Fibroblast of skin of right biceps (primary cell): Measurements from ENCODE around the gene ZNRF3.
A peak's percentile ranks its signal among the peaks of the same experiment; 100 is the strongest.
"Not testable (repeated sequence)": the region's sequence is repeated elsewhere in the genome, so short reads cannot be mapped to it uniquely, and the experiment has no call there.

Experiments
- DNase-seq: peaks from one replicate; pipeline ENCODE4 v3.0.0-alpha.2; 2013

The ZNRF3 gene

DNA sequence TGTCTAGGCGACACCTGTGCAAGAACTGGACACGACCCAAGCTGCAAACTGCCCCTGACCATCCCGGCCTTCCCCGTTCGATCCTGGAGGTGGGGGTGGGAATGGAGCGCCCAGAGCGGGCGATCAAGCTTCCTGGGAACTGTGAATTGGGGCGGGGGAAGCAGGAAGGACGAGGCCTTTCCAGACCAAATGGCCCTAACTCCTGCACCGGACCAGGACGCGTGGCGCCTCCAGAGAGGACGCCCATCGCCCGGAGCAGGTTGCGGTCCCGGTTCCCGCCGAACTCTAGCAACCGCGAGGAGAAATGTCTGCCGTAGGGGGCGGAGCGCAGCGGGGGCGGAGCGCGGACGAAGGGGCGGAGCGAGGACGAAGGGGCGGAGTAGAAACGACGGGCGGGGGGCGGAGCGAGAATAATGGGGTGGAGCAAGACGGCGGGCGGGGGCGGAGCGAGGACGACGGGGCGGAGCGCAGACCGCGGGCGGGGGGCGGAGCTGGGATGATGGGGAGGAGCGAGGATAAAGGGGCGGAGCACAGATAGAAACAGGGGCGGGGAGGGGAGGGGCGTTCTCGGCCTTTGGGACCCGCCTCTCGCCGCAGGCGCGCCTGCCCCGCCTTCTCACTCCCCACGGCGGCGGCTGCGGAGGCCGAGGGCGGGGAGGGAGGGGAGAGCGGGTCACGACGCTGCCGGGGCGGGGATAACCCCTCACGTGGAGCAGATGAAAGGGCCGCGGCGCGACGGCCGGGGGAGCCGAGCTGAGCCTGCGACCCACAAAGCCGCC lies at the start of gene ZNRF3:
TSS of gene ZNRF3 (plus strand) at position 695 of the 779 bp plus-strand sequence. CDS start 195 bp downstream, outside the sequence.
- peak; percentile 93 for DNase-seq

DNA sequence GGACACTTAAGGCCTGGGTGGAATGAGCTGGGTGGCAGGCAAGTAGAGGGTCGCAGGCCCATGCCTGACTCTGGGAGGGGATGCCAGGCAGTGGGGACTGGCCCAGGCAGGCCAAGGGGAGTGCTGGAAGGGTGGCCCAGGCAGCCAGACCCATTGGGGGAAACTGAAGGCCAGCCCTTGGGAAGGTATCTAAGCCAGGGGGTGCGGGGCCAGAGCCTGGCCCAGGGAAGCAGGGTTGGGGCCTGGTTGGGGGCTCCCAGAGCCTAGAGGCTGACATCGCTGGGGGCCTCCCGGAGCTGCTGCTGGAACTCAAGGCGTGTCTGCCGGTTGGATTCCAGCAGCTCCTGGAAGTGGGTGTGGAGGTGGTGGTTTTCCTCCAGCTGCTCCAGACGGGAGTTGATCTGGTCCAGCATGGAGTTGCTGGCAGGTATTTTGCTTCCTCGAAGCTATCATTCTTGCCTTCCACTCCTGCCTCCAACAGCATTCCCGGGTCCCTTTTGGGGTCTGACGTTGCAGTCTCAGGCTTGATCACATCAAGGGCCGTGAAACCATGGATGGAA lies 47.7 kb upstream of the ZNRF3 start:
- no peak for DNase-seq

DNA sequence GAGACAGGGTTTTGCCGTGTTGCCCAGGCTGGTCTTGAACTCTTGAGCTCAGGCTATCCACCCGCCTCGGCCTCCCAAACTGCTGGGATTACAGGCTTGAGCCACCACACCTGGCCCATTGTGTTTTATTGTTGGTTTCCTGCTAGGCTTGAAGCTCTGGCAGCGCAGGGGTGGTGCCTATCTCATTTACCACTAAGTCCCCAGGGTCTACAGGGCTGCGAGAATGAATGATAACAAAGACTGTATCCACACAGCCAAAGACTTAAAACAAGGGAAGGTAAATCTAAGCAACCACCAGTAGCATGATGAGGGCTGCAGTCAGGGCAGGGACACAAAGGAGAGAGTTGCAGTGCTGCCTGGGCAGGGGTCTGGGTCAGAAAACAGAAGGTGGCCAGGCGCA lies 45.7 kb upstream of the ZNRF3 start:
- DNase-seq: no peak

DNA sequence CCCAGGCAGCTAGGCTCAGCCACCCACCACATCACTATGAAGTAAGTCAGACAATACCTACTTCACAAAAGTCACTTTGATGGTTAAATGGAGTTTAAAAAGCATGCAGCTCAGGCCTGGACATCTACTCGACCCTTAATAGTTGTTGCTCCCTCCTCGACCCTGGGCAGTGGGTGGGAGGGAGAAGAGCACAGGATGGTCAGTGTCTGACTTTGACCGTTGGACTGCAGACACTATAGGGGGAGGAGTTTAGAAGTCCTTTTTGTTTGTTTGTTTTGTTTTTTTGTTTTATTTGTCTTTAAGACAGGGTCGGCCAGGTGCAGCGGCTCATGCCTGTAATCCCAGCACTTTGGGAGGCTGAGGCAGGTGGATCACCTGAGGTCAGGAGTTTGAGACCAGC lies 44.4 kb upstream of the ZNRF3 start:
- DNase-seq: no peak

DNA sequence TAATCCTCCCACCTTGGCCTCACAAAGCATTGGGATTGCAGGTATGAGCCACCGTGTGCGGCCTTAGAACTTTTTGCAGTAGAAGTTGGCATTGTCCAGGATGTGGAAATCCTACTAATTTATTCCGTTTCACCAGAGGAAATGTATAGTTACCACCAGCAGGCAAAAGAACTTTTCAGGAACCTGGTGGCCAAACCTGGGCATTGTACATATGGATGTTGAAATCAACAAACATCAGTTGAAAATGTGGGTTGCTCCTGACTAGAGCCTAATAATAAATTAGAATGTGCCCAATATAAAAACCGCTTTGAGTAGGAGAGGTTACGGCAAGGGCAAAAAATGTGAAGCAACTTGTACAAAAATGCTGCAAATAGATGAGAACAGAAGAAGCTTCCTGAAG lies 42.3 kb upstream of the ZNRF3 start:
- no peak for DNase-seq

DNA sequence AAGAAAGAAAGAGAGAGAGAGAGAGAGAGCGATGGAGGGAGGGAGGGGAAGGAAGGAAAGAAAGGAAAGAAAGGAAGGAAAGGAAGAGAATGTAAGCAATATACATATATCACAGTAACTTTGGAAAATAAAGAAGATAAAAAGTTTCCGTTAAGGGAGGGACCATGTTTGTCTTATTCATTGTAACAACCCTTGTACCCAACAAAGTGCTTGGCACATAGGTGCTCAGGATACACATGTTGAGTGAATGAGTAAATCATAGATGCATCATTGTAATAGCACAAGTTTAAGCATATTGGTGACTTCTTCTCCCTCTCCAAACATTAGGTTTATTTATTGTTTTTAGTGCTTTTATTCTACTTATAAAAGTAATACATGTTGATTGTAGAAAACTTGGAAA lies 39.7 kb upstream of the ZNRF3 start:
- no peak for DNase-seq

DNA sequence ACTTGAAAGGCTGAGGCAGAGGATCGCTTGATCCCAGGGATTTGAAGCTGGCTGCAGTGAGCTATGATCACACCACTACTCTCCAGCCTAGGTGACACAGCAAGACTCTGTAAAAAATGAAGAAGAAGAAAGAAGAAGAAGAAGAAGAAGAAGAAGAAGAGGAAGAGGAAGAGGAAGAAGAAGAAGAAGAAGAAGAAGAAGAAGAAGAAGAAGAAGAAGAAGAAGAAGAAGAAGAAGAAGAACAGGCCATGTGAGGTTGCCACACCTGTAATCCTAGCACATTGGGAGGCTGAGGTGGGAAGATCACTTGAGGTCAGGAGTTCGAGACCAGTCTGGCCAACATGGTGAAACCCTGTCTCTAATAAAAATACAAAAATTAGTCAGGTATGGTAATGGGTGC lies 39.1 kb upstream of the ZNRF3 start:
- DNase-seq: not testable (repeated sequence)

DNA sequence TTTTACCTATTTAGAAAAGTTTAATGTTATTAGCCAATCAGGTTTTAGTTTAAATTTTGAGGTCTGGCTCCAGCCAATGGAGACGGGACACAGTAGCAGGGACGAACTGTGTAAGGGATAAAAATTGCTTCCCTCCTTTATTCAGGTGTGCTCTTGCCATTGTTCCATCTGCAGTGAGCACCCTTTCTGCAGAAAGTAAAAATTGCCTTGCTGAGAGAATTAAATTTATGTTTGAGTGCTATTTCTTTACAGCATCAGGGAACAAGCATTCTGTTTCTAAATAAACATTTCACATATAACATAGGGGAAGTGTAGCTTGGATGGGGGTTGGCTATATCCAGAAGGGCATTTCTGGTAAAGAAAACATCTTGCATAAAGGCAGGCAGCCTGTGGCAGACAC lies 36.4 kb upstream of the ZNRF3 start:
- DNase-seq: no peak

DNA sequence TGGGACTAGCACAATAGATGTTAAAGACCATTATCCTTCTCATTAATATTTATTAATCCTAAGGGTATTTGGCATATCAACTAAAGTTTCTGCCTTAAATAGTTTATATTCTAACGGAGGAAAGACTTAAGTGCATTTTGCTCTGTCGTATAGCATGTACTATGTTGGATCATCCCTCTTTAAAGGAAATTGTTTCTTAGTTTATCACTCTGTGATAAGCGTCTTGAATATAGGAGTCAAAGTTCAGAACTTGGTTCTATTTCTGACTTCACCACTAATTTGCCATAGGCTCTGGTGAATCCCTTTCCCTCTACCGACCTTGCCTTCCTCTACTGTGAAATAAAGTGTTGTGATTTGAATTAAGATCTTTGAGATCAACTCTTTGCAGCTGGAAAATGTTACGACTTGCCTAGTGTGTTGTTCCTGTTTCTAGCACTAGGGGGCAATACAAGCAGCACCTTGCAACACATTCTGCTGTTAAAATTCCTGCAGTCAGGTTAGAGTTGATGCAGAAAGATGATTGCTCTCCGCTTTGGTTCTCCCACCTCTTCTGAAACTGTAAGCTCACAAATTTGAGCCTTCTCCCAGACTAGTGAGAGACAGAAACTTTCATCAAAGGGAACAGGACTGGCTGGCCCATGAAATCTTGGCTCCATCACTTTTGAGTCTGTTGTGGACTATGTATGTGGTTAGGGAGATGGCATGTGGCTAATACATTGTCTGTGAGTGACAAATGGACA lies 27.8 kb upstream of the ZNRF3 start:
- peak; percentile 60 for DNase-seq

DNA sequence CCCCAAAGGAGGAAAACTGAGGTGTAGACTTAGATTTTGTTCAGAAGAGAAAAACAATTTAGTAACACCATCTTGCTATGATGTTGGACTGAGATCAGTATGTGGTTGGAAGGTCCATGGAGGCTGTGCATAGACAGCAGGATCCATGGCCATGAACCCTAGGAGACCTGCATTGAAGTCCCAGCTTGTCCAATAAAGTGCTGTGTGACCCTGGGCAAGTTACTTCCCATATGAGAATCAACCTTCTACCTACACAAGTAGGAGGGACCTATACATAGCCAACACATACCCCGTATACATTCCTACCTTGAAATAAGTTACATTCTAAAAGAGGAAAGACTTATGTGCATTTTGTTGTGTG lies 27.3 kb upstream of the ZNRF3 start:
- no peak for DNase-seq

DNA sequence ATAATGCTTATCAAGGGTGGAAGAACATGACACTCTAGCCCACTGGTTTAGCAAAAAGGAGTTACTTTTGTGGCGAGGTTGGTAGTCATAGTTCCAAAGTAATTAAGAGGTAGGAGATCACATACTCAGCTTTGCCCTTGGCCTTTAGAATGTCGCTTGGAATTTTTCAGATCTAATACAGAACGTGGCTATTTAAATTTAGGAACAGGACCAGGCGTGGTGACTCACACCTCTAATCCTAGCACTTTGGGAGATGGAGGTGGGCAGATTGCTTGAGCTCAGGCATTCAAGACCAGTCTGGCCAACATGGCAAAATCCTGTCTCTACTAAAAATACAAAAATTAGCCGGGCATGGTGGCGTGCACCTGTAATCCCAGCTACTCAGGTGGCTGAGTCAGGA lies 26.1 kb upstream of the ZNRF3 start:
- DNase-seq: no peak

DNA sequence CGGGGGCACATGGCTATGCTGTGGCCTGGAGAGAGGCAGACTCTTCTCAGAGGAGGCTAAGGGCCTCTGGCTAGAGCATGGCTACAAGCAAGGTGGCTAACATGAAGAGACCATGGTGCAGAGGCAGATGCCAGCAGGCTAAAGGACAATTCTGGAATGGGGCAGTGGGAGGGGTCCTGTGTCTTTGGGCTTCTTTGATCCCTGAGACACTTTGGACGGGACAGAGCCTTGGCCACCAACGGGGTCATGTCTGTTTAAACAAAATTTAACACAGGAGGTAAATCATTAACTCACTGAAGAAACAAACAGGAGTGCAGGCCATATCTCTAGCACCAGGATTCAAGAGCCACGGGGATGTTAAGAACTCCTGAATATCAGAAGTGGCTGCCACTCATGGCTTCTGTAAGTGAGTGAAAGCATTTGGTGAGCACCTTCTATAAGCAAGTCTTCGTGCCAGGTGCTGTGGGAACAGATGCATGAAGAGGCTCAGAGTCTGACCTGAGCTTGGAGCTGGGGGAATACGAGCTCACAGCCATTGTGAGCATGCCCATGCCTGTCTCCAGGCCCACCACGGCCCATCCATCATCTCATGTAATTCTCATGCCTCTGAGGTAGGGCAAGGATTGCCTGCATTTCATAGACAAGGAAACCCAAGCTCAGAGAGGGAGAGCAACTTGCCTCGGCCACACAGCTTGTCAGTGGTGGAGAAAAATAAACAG lies 18.3 kb upstream of the ZNRF3 start:
- DNase-seq: no peak

DNA sequence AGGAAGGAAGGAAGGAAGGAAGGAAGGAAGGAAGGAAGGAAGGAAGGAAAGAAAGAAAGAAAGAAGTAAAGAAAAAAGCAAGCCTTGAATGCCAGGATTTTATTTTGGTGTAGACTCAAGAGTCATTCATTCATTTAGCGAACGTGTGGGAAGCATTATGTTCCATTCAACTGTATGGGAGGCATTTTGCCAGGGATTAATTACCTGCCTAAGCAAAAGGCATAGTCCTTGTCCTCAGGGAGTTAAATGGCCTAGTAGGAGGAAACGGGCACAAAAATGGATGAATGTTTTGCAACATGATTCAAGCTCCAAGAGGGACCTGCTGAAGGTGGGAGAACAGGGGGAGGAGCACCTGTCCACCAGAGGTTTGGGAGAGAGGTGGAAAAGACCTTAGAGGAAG lies 16.2 kb upstream of the ZNRF3 start:
- no peak for DNase-seq

DNA sequence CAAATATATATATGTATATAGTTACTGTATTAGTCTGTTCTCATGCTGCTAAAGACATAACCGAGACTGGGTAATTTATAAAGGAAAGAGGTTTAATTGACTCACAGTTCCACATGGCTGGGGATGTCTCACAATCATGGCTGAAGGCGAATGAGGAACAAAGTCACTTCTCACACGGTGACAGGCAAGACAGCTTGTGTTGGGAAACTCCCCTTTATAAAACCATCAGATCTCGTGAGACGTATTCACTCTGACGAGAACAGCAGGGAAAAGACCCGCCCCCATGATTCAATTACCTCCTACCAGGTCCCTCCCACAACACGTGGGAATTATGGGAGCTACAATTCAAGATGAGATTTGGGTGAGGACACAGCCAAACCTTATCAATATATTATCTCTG lies 15.0 kb upstream of the ZNRF3 start:
- not testable (repeated sequence) for DNase-seq

DNA sequence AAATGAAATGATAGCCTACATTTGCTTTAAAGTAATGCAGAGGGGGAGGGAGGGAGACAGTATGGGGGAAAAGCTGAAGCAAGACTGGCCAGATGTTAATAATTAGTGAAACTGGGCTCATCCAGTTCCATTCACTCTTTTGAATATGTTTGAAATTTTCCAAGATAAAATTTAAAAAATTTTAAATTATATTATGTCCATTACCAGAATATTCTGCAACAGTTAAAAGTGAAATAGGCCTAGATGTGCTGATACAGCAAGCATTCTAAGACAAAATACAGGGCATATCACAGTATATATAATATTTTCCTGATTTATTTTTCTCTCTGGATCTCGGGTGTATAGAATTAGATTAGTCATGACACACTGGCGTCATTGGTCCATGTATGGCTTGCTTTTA lies 13.6 kb upstream of the ZNRF3 start:
- DNase-seq: no peak

DNA sequence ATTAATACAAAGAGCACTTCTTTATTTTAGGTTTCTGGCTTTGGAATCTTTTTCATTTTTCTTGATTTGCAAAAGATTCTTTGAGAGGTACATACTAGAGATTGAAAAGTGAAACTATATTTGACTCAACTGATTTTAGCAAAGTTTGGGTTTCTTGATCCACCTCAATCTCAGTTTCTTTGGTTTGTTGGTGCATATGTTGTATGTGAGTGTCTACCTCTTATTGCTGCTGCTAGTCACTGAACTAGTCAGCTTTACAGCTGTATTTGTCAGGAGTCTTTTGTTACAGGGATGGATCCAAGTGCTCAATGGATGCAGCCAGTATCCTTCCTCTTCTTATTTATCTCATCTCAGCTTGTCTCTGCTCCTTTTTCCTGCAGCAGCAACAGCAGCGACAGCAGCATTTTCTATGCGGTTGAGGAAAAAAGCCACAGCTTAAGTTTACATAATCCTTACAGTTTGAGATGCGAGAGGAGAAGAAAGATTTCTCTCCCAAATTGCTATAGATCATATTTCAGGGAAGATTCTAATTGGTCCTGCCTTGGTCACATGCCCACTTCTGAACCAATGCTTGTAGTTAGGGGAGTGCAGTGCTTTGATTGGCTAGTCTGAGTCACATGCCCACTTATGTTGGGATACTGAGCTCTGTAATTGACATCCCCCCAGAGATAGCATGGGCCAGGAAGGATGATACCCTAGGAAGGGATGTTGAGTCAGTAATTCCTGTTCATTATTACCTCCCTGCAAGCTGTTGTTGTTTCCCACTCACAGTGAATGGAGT lies 10.0 kb upstream of the ZNRF3 start:
- DNase-seq: no peak

DNA sequence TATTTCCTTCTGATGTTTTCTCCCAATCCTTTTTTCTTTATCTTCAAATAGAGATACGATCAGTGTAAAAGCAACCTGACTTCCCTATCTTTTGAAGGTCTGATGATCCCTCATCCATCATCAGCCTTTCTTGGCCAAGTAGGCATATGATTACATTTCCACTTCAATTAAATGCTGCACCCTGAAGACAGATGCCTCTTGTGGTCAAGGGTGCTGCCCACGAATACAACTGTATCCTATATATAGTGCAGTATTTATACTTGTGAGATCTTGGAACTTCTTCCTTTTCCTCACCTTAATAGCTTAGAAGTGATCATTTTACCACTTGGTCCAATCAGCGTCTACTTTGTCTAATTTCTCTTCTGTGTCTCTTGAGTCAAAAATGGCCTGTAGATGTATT lies 9.3 kb upstream of the ZNRF3 start:
- no peak for DNase-seq

DNA sequence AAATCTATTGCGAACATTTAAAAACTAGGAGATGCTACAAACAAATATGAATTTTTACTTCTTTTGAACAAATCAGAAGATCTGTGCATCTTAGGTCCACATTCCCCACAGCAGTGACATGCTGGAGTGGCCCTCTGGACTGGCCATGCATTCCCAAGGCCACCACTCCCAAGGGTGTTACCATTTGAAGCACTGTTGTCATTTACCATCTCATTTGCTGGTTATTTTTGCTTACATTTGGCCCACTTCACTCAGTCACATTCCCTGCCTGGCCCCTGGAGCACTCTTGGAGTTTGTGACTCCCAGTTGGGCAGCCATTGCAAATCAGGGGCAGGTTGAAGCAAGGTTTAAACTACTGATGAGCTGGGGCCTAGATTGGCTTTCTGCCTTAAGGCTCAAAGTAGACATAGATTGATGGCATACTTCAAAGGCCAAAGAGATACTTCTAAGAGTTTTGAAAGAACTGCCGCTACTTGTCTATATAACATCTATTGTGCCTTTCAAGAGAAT lies 8.5 kb upstream of the ZNRF3 start:
- DNase-seq: no peak

DNA sequence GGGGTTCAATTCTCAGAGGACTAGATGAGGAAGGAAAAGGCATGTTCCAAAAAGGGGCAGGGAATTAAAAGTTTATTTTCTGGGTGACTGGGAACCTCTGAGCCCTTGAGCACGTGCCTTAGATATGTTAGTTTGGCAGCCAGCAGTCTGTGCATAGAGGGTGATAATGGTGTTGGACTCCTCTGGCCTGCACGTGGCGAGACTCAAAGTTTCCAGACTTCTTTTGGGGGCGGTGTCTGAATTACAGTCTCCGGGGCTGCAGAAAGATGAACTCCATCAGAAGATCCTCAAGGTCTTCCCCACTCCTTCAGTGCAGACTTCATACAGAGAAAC lies 861 bp upstream of the ZNRF3 start:
- peak; percentile 49 for DNase-seq

DNA sequence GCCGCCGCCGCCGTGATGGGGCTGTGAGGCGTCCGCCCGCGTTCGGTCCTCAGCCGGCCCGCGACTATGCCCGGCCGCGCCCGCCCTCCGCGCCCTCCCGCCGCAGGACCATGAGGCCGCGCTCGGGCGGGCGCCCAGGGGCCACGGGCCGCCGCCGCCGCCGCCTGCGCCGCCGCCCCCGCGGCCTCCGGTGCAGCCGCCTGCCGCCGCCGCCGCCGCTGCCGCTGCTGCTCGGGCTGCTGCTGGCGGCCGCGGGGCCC lies 215 bp downstream of the ZNRF3 start:
- no peak for DNase-seq

DNA sequence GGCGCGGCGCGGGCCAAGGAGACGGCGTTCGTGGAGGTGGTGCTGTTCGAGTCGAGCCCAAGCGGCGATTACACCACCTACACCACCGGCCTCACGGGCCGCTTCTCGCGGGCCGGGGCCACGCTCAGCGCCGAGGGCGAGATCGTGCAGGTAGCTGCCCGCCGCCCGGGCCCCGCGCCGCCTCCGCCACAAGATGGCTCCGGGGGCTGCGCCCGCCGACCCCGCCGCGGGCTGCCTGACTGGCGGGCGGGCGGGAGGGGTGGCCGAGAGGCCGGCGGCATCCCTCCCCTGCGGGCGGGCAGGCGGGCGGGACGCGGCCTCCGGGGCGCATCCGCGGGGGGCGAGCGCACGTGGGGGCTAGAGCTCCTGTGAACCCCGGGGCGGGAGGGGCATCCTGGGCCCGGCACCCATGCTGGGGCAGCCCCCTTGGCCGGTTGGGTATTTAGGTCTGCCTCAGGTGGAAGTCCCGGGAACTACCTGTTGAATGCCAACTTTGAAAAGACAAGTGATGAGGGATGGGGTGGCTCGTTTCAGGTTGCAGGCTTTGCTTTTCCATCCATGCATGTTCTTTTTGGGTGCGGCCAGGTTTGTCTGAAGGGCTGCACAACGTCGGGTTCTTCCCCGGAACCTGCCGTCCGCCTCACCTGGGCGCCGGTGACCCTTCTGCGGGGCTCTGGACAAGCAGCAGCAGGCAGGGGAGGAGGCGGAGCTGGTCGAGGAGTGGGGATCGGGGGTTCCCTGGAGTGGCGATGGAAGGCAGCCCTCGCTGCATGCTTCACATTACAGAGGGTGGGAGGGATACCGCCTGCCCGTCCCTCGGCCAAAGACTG lies 760 bp downstream of the ZNRF3 start:
- DNase-seq: peak; percentile 38

DNA sequence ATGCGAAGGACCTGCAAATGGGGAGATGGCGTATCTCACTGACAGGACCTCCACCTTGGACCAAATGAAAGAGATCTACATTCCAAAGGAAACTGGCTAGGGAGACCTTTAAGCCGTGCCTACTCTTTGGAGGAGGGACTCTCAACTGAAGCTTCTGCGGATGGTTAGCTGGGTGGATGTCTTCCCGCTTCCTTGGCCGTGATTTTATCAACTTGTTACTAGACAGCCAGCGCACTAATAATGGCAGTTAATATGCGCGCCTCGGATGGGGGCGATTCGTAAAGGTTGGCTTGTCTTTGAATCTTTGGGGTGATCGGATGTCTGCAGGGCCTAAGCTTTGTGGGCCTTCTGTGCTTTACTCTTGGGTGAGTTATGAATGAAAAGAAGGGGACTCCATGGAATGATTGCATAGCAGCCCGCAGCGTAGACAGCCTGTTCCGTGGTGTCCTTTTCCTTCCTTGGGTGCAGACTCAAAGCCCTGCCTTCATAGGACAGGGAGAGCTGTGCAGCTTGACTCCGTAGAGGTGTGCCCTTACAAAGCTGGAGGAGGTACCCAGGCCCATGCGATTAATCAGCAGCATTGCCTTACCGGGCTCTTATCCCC lies 1.5 kb downstream of the ZNRF3 start:
- no peak for DNase-seq
